Ascending aorta (tissue), 2 donors: Measurements from ENCODE around the gene PSD. TPM values are rescaled to one million over a fixed set of nuclear protein-coding genes. Genes with fewer than 3 reads are reported as not detected.

Experiments used
- DNase-seq, 2 donors: peaks; one replicate each; pipeline ENCODE4 v3.0.0-alpha.2; 2019; ENCODE audit warnings: low spot score in 2 of 2
- H3K27ac ChIP-seq, 2 donors: fragments of 200-600 bp; sonication (generic); one replicate each; pipeline ENCODE4 v1.5.1; 2016 to 2017; ENCODE audit warnings: mild to moderate bottlenecking in 1 of 2
- H3K27me3 ChIP-seq: fragments of 200-600 bp; sonication (generic); one replicate; pipeline ENCODE4 v1.5.1; 2017
- H3K36me3 ChIP-seq, 2 donors: fragments of 200-600 bp; sonication (generic); one replicate each; pipeline ENCODE4 v1.5.1; 2016
- H3K4me1 ChIP-seq, 2 donors: fragments of 200-600 bp; sonication (generic); one replicate each; pipeline ENCODE4 v1.5.1; 2016 to 2017; ENCODE audit warnings: mild to moderate bottlenecking in 1 of 2
- H3K4me3 ChIP-seq, 2 donors: fragments of 200-600 bp; sonication (generic); one replicate each; pipeline ENCODE4 v1.5.1; 2016 to 2017; ENCODE audit warnings: mild to moderate bottlenecking in 1 of 2
- H3K9me3 ChIP-seq, 2 donors: fragments of 200-600 bp; sonication (generic); one replicate each; pipeline ENCODE4 v1.5.1; 2016
- CTCF ChIP-seq, 3 experiments: fragments of 200-600 bp in 2 of 3; fragments of 450-650 bp in 1 of 3; sonication (generic) in 2 of 3; IDR thresholded peaks; one replicate each; pipeline ENCODE4 v1.5.1; 2016 to 2019; ENCODE audit warnings: antibody characterized with exemption in 3 of 3, mild to moderate bottlenecking in 1 of 3, moderate library complexity in 1 of 3
- intact Hi-C: fragments of 100-400 bp; cut with DNase I; formaldehyde crosslinking; loops from one replicate; pipeline ENCODE4 v1.15.1; 2023
- total RNA-seq: library from RNA; depleted of rRNA; stranded (reverse); fragments of >200 nt; gene quantifications from one replicate; pipeline ENCODE4 v1.1.0, GENCODE V29; 2016

Gene PSD
- total RNA-seq, 1 donor from 2014 or later, result not detected

- peak overlapping the region; percentile 92 to 93 for H3K4me3 ChIP-seq
- H3K9me3 ChIP-seq, result no peaks in the 10 kb centered on the region
- peaks cover 16 to 27% of the 10 kb centered on the region in 2 donors for H3K4me1 ChIP-seq
- H3K27ac ChIP-seq, result peak overlapping the region; percentile 85 to 86
- no peak for TF ChIP-seq CTCF (IDR thresholded peaks at IDR 0.05)
- no peak for DNase-seq
- H3K27me3 ChIP-seq, result peaks cover 13% of the 10 kb centered on the region
- intact Hi-C loops, result loop anchor here (1.0 kb wide), 2 partner anchors 20 to 267 kb away; partner anchors contain the start of gene NOLC1
- H3K36me3 ChIP-seq, result peaks cover 9 to 11% of the 10 kb centered on the region in 2 donors
These were observed 940 bp upstream of the PSD start for GRCh38 chr10:102419269-102420180.

DNA sequence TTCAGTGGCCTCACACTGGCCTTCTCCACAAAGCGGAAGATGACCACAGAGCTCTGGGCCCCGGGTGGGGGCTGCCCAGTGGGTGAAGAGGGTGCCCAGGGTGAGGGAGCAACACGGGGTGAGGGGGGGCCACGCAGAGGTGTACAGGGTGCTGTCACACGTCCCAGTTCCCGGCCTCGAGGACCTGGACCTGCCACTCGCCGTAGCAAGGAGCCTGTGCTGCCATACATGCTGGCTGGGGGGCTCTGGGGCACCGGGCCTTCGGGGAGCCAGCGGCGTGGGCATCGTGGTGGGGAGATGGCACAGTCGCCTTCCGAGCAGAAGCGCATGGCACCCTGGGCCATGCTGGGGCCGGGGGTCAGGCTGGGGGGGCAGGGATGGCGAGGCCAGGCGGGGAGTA is 1.9 kb downstream of the PSD start:
- Histone ChIP-seq H3K27me3 (peaks cover 17% of the 10 kb centered on the region), H3K36me3 (no peaks in the 10 kb centered on the region), H3K27ac (no peak overlapping the region), H3K9me3 (no peaks in the 10 kb centered on the region), H3K4me1 (peaks cover 14 to 15% of the 10 kb centered on the region in 2 donors), H3K4me3 (no peak overlapping the region)
- intact Hi-C loops, result no loop called here
- no peak for DNase-seq
- no peak for TF ChIP-seq CTCF (IDR thresholded peaks at IDR 0.05)

- DNase-seq, result no peak
- Histone ChIP-seq H3K4me3 (no peak overlapping the region), H3K36me3 (no peaks in the 10 kb centered on the region), H3K27ac (no peak overlapping the region), H3K27me3 (peaks cover 17% of the 10 kb centered on the region), H3K4me1 (peaks cover 14 to 15% of the 10 kb centered on the region in 2 donors), H3K9me3 (no peaks in the 10 kb centered on the region)
- intact Hi-C loops, result no loop called here
- TF ChIP-seq CTCF (IDR thresholded peaks at IDR 0.05), result no peak
These were observed 2.3 kb downstream of the PSD start for GRCh38 chr10:102416283-102416682.

- Histone ChIP-seq H3K9me3 (no peaks in the 10 kb centered on the region), H3K4me3 (no peak overlapping the region), H3K27ac (no peak overlapping the region), H3K4me1 (peaks cover 6 to 9% of the 10 kb centered on the region in 2 donors), H3K36me3 (no peaks in the 10 kb centered on the region), H3K27me3 (peaks cover 24% of the 10 kb centered on the region)
- DNase-seq, result no peak
- TF ChIP-seq CTCF (IDR thresholded peaks at IDR 0.05), result no peak
- intact Hi-C loops, result no loop called here
These were observed 3.8 kb downstream of the PSD start for GRCh38 chr10:102414749-102415148.

DNA sequence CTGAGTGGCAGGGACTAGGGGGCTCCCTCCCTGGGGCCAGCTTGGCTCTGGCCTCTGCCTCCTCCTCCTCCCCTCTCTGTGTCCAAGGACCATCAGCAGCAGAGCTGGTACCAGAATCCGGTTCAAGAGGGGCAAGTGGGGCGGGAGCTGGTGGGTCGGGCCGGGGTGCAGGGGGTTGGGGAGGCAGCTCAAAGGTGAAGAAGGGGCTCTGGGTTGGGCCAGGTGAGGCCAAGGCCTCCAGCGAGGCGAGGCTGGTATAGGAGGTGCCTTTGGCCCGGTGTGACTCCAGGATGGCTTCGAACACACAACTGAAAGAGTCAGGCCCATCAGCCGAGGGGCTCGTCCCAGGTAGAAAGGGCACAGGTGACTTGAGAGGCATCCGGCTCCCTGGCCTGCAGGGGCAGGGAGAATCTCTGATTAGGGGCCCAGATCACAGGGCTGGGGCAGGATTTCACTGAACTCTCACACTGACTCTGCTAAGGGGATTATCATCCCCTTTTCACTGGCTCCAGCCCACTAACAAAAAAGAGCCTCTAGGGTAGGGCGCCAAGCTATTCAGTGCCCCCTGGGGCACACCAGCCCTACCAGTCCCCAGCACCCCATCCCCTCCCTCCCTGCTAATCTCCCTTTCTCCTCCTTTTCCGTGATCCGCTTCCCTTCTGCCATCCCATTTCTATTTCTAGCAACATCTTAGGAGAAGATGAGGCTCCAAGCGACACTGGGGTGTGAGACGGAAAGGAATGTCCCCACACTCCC is 4.6 kb downstream of the PSD start:
- peaks cover 24% of the 10 kb centered on the region for H3K27me3 ChIP-seq
- intact Hi-C loops, result no loop called here
- no peak for TF ChIP-seq CTCF (IDR thresholded peaks at IDR 0.05)

More for the DNA sequence above, 4.6 kb downstream of the PSD start:
- DNase-seq, result no peak
- Histone ChIP-seq H3K4me1 (peaks cover 0 to 5% of the 10 kb centered on the region in 2 donors), H3K27ac (no peak overlapping the region), H3K4me3 (no peak overlapping the region), H3K9me3 (no peaks in the 10 kb centered on the region), H3K36me3 (no peaks in the 10 kb centered on the region)
